ENCODE data around the gene NPAS4.

DNA sequence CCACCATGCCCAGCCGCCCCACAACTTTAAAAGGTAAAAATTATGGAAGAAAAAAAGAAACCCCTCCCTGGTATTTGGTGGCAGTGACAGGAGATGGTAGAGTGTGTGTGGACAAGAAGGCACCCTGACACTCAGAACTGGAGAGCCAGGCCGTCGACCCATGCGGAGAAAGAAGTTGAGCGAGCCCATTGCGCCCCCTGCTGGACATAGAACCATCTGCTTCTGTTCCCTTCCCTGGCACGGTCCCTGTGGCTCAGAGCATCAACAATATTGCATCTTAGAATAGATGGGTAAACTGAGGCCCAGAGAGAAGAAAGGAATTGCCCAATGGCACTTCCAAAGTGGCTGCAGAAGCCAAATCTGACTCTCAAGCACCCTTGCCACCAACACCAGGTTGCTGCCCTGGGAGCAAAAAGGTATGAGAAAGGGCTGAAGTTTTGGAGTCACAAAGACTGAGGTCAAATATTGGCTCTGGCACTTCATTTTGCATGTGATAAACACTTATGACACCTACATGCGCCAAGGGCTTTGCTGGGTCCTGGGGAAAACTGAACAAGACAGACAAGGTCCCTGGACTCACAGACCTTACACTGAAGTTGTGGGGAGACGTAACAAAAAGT is 9.3 kb downstream of the NPAS4 start:
- TF ChIP-seq, protein P1, sequence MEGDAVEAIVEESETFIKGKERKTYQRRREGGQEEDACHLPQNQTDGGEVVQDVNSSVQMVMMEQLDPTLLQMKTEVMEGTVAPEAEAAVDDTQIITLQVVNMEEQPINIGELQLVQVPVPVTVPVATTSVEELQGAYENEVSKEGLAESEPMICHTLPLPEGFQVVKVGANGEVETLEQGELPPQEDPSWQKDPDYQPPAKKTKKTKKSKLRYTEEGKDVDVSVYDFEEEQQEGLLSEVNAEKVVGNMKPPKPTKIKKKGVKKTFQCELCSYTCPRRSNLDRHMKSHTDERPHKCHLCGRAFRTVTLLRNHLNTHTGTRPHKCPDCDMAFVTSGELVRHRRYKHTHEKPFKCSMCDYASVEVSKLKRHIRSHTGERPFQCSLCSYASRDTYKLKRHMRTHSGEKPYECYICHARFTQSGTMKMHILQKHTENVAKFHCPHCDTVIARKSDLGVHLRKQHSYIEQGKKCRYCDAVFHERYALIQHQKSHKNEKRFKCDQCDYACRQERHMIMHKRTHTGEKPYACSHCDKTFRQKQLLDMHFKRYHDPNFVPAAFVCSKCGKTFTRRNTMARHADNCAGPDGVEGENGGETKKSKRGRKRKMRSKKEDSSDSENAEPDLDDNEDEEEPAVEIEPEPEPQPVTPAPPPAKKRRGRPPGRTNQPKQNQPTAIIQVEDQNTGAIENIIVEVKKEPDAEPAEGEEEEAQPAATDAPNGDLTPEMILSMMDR (IDR thresholded peaks at IDR 0.05), result no peak
- TF ChIP-seq POLR2A (IDR thresholded peaks at IDR 0.05), result no peak

Data from lower leg skin (tissue), 3 donors.